Astrocyte of the spinal cord (primary cell): ENCODE data around the gene DYRK2.

Experiments
- DNase-seq: peaks from one replicate; pipeline ENCODE4 v3.0.0; 2011; ENCODE audit warnings: low read depth, low spot score
- H3K4me3 ChIP-seq: 2 replicates; pipeline ENCODE4 v1.5.1; 2011; ENCODE audit warnings: low read depth, mild to moderate bottlenecking, low read length, moderate library complexity
- CTCF ChIP-seq: IDR thresholded peaks from 2 replicates; pipeline ENCODE4 v1.5.1; 2012; ENCODE audit warnings: low read depth, mild to moderate bottlenecking, low read length, inconsistent platforms
- in situ Hi-C: cut with HindIII; loops from 2 replicates; pipeline ENCODE4 v1.10.0; 2017; ENCODE audit warnings: low sequenced_read_pairs

The DYRK2 gene

GRCh38 chr12:67701121-67701520 is 52.6 kb downstream of the DYRK2 start:
- TF ChIP-seq CTCF = no peak
- H3K4me3 ChIP-seq = no peak overlapping the region
- DNase-seq = no peak
- in situ Hi-C loops = no loop called here

- no peak overlapping the region for H3K4me3 ChIP-seq
- in situ Hi-C loops = no loop called here
- no peak for TF ChIP-seq CTCF
- no peak for DNase-seq
Observed at GRCh38 chr12:67702136-67702535, 53.6 kb downstream of the DYRK2 start.

- H3K4me3 ChIP-seq = no peak overlapping the region
- TF ChIP-seq CTCF = no peak
- in situ Hi-C loops = no loop called here
Observed at GRCh38 chr12:67704071-67704470, 55.5 kb downstream of the DYRK2 start.

GRCh38 chr12:67705394-67706370 is 57.1 kb downstream of the DYRK2 start:
- peak; percentile 82 for DNase-seq
- H3K4me3 ChIP-seq = no peak overlapping the region
- in situ Hi-C loops = no loop called here
- no peak for TF ChIP-seq CTCF

More at GRCh38 chr12:67704071-67704470, 55.5 kb downstream of the DYRK2 start:
- DNase-seq = no peak

- no peak for TF ChIP-seq CTCF
- in situ Hi-C loops = no loop called here
- no peak overlapping the region for H3K4me3 ChIP-seq
- DNase-seq = no peak
Observed at GRCh38 chr12:67709367-67709954, 60.9 kb downstream of the DYRK2 start.

GRCh38 chr12:67710582-67710981 is 62.0 kb downstream of the DYRK2 start:
- no peak for TF ChIP-seq CTCF
- no peak for DNase-seq
- in situ Hi-C loops = no loop called here
- H3K4me3 ChIP-seq = no peak overlapping the region
